ENCODE measurements around the gene DNAH14. TPM values are rescaled to one million over a fixed set of nuclear protein-coding genes. Genes with fewer than 3 reads are reported as not detected.

DNAH14 gene
- total and polyA plus RNA-seq, 2 of the 13 experiments (the other 11 are each of a cell fraction or from before 2014, with no cell fraction given) = 4.5 to 27.5 TPM

DNA sequence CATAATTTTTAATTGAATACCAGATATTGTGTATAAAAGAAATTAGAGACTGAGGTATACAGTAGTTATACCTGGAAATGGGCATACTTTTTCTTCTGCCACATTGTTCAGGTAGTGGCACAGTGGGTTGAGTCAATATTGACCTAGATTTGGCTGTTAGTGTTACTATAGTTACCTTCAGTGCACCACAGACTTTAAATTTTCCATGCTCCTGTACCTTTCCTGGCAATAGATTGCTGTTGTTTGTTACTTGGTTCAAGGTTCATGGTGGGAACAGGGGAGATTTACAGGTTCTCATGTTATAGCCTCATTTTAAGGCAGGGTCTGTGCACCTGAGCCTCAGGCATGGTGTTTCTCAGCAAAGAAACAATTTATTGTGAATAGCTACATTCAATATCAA is 279.7 kb downstream of the DNAH14 start (continued):
- TF ChIP-seq, protein P1, sequence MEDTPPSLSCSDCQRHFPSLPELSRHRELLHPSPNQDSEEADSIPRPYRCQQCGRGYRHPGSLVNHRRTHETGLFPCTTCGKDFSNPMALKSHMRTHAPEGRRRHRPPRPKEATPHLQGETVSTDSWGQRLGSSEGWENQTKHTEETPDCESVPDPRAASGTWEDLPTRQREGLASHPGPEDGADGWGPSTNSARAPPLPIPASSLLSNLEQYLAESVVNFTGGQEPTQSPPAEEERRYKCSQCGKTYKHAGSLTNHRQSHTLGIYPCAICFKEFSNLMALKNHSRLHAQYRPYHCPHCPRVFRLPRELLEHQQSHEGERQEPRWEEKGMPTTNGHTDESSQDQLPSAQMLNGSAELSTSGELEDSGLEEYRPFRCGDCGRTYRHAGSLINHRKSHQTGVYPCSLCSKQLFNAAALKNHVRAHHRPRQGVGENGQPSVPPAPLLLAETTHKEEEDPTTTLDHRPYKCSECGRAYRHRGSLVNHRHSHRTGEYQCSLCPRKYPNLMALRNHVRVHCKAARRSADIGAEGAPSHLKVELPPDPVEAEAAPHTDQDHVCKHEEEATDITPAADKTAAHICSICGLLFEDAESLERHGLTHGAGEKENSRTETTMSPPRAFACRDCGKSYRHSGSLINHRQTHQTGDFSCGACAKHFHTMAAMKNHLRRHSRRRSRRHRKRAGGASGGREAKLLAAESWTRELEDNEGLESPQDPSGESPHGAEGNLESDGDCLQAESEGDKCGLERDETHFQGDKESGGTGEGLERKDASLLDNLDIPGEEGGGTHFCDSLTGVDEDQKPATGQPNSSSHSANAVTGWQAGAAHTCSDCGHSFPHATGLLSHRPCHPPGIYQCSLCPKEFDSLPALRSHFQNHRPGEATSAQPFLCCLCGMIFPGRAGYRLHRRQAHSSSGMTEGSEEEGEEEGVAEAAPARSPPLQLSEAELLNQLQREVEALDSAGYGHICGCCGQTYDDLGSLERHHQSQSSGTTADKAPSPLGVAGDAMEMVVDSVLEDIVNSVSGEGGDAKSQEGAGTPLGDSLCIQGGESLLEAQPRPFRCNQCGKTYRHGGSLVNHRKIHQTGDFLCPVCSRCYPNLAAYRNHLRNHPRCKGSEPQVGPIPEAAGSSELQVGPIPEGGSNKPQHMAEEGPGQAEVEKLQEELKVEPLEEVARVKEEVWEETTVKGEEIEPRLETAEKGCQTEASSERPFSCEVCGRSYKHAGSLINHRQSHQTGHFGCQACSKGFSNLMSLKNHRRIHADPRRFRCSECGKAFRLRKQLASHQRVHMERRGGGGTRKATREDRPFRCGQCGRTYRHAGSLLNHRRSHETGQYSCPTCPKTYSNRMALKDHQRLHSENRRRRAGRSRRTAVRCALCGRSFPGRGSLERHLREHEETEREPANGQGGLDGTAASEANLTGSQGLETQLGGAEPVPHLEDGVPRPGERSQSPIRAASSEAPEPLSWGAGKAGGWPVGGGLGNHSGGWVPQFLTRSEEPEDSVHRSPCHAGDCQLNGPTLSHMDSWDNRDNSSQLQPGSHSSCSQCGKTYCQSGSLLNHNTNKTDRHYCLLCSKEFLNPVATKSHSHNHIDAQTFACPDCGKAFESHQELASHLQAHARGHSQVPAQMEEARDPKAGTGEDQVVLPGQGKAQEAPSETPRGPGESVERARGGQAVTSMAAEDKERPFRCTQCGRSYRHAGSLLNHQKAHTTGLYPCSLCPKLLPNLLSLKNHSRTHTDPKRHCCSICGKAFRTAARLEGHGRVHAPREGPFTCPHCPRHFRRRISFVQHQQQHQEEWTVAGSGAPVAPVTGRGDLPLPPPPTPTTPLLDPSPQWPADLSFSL (CRISPR knock-in tag; IDR thresholded peaks at IDR 0.05) = no peak
- TF ChIP-seq ZNF260 (CRISPR knock-in tag; IDR thresholded peaks at IDR 0.05; ENCODE audit: borderline replicate concordance, low read depth) (no peak), ZNF841 (CRISPR knock-in tag; IDR thresholded peaks at IDR 0.05; ENCODE audit: borderline replicate concordance) (no peak), ZNF709 (CRISPR knock-in tag; IDR thresholded peaks at IDR 0.05) (no peak), ZNF33B (CRISPR knock-in tag; IDR thresholded peaks at IDR 0.05) (no peak), ZNF629 (CRISPR knock-in tag; conservative IDR thresholded peaks at IDR 0.05) (peak; percentile 91), AGO2 (optimal IDR thresholded peaks at IDR 0.05; ENCODE audit: low read depth, low read length) (no peak), ZNF383 (CRISPR knock-in tag; IDR thresholded peaks at IDR 0.05; ENCODE audit: borderline replicate concordance) (no peak), GATAD1 (CRISPR knock-in tag; IDR thresholded peaks at IDR 0.05) (no peak), ZNF292 (CRISPR knock-in tag; IDR thresholded peaks at IDR 0.05; ENCODE audit: borderline replicate concordance, low read depth) (no peak), ZNF12 (CRISPR knock-in tag; IDR thresholded peaks at IDR 0.05) (peak; percentile 87; the same call in 1 of the 2 replicates), ZNF121 (CRISPR knock-in tag; IDR thresholded peaks at IDR 0.05) (no peak), KLF12 (CRISPR knock-in tag; IDR thresholded peaks at IDR 0.05; ENCODE audit: borderline replicate concordance) (no peak), KDM1A (CRISPR knock-in tag; IDR thresholded peaks at IDR 0.05) (no peak)
- TF ChIP-seq, protein P2, sequence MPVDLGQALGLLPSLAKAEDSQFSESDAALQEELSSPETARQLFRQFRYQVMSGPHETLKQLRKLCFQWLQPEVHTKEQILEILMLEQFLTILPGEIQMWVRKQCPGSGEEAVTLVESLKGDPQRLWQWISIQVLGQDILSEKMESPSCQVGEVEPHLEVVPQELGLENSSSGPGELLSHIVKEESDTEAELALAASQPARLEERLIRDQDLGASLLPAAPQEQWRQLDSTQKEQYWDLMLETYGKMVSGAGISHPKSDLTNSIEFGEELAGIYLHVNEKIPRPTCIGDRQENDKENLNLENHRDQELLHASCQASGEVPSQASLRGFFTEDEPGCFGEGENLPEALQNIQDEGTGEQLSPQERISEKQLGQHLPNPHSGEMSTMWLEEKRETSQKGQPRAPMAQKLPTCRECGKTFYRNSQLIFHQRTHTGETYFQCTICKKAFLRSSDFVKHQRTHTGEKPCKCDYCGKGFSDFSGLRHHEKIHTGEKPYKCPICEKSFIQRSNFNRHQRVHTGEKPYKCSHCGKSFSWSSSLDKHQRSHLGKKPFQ (CRISPR knock-in tag; IDR thresholded peaks at IDR 0.05; ENCODE audit: insufficient replicate concordance) = peak; percentile 90
- TF ChIP-seq, protein P3, sequence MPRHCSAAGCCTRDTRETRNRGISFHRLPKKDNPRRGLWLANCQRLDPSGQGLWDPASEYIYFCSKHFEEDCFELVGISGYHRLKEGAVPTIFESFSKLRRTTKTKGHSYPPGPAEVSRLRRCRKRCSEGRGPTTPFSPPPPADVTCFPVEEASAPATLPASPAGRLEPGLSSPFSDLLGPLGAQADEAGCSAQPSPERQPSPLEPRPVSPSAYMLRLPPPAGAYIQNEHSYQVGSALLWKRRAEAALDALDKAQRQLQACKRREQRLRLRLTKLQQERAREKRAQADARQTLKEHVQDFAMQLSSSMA (CRISPR knock-in tag; IDR thresholded peaks at IDR 0.05) = no peak
- TF ChIP-seq, protein P4, sequence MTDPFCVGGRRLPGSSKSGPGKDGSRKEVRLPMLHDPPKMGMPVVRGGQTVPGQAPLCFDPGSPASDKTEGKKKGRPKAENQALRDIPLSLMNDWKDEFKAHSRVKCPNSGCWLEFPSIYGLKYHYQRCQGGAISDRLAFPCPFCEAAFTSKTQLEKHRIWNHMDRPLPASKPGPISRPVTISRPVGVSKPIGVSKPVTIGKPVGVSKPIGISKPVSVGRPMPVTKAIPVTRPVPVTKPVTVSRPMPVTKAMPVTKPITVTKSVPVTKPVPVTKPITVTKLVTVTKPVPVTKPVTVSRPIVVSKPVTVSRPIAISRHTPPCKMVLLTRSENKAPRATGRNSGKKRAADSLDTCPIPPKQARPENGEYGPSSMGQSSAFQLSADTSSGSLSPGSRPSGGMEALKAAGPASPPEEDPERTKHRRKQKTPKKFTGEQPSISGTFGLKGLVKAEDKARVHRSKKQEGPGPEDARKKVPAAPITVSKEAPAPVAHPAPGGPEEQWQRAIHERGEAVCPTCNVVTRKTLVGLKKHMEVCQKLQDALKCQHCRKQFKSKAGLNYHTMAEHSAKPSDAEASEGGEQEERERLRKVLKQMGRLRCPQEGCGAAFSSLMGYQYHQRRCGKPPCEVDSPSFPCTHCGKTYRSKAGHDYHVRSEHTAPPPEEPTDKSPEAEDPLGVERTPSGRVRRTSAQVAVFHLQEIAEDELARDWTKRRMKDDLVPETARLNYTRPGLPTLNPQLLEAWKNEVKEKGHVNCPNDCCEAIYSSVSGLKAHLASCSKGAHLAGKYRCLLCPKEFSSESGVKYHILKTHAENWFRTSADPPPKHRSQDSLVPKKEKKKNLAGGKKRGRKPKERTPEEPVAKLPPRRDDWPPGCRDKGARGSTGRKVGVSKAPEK (CRISPR knock-in tag; IDR thresholded peaks at IDR 0.05; ENCODE audit: borderline replicate concordance) = no peak
